ENCODE measurements around the gene COL5A3.

The COL5A3 gene

GRCh38 chr19:10005632-10006334 is 4.5 kb downstream of the COL5A3 start:
- DNase-seq: no peak
- TF ChIP-seq GATA1 (IDR thresholded peaks at IDR 0.05; ENCODE audit: low read depth, low read length) (no peak), POLR2A (IDR thresholded peaks at IDR 0.05; ENCODE audit: low read length) (no peak)

GRCh38 chr19:10004617-10005016 is 5.7 kb downstream of the COL5A3 start:
- TF ChIP-seq POLR2A (IDR thresholded peaks at IDR 0.05; ENCODE audit: low read length): no peak
- TF ChIP-seq GATA1 (IDR thresholded peaks at IDR 0.05; ENCODE audit: low read depth, low read length): no peak
- no peak for DNase-seq

- DNase-seq: no peak
- TF ChIP-seq POLR2A (IDR thresholded peaks at IDR 0.05; ENCODE audit: low read length) (no peak), GATA1 (IDR thresholded peaks at IDR 0.05; ENCODE audit: low read depth, low read length) (no peak)
Measured at GRCh38 chr19:10003271-10003670, 7.0 kb downstream of the COL5A3 start.

GRCh38 chr19:10001899-10002298 is 8.4 kb downstream of the COL5A3 start:
- no peak for TF ChIP-seq POLR2A (IDR thresholded peaks at IDR 0.05; ENCODE audit: low read length)
- no peak for TF ChIP-seq GATA1 (IDR thresholded peaks at IDR 0.05; ENCODE audit: low read depth, low read length)
- DNase-seq: peak in 1 of 2 experiments; percentile 36

- DNase-seq: peak; percentile 55 to 82
Measured at GRCh38 chr19:10000171-10000826, 10.0 kb downstream of the COL5A3 start.

GRCh38 chr19:9996541-9996940 is 13.8 kb downstream of the COL5A3 start:
- DNase-seq: no peak
- TF ChIP-seq GATA1 (IDR thresholded peaks at IDR 0.05; ENCODE audit: low read depth, low read length) (no peak), POLR2A (IDR thresholded peaks at IDR 0.05; ENCODE audit: low read length) (no peak)

More at GRCh38 chr19:10000171-10000826, 10.0 kb downstream of the COL5A3 start:
- TF ChIP-seq GATA1 (IDR thresholded peaks at IDR 0.05; ENCODE audit: low read depth, low read length): no peak
- no peak for TF ChIP-seq POLR2A (IDR thresholded peaks at IDR 0.05; ENCODE audit: low read length)

GRCh38 chr19:9995999-9996398 is 14.3 kb downstream of the COL5A3 start:
- TF ChIP-seq POLR2A (IDR thresholded peaks at IDR 0.05; ENCODE audit: low read length): no peak
- no peak for TF ChIP-seq GATA1 (IDR thresholded peaks at IDR 0.05; ENCODE audit: low read depth, low read length)

GRCh38 chr19:9995084-9995483 is 15.2 kb downstream of the COL5A3 start:
- TF ChIP-seq POLR2A (IDR thresholded peaks at IDR 0.05; ENCODE audit: low read length): no peak
- TF ChIP-seq GATA1 (IDR thresholded peaks at IDR 0.05; ENCODE audit: low read depth, low read length): no peak
- no peak for DNase-seq

More at GRCh38 chr19:9995999-9996398, 14.3 kb downstream of the COL5A3 start:
- no peak for DNase-seq

GRCh38 chr19:9991425-9992191 is 18.7 kb downstream of the COL5A3 start:
- DNase-seq: no peak
- no peak for TF ChIP-seq POLR2A (IDR thresholded peaks at IDR 0.05; ENCODE audit: low read length)
- no peak for TF ChIP-seq GATA1 (IDR thresholded peaks at IDR 0.05; ENCODE audit: low read depth, low read length)

- no peak for DNase-seq
- no peak for TF ChIP-seq GATA1 (IDR thresholded peaks at IDR 0.05; ENCODE audit: low read depth, low read length)
- TF ChIP-seq POLR2A (IDR thresholded peaks at IDR 0.05; ENCODE audit: low read length): no peak
Measured at GRCh38 chr19:9989504-9989903, 20.8 kb downstream of the COL5A3 start.

- no peak for DNase-seq
- no peak for TF ChIP-seq POLR2A (IDR thresholded peaks at IDR 0.05; ENCODE audit: low read length)
Measured at GRCh38 chr19:9986787-9987281, 23.5 kb downstream of the COL5A3 start.

- no peak for DNase-seq
- TF ChIP-seq GATA1 (IDR thresholded peaks at IDR 0.05; ENCODE audit: low read depth, low read length) (no peak), POLR2A (IDR thresholded peaks at IDR 0.05; ENCODE audit: low read length) (no peak)
Measured at GRCh38 chr19:9981406-9982260, 28.7 kb downstream of the COL5A3 start.

- TF ChIP-seq GATA1 (IDR thresholded peaks at IDR 0.05; ENCODE audit: low read depth, low read length): no peak
- no peak for TF ChIP-seq POLR2A (IDR thresholded peaks at IDR 0.05; ENCODE audit: low read length)
- DNase-seq: no peak
Measured at GRCh38 chr19:9972103-9972502, 38.2 kb downstream of the COL5A3 start.

Measured in erythroblast (primary cell).